Upper lobe of left lung (tissue), 6 donors: ENCODE data around the gene TMEM184A. TPM values are rescaled to one million over a fixed set of nuclear protein-coding genes. Genes with fewer than 3 reads are reported as not detected.

Source experiments
- ATAC-seq, 2 donors: fragments of 200-7000 bp; cut with Tn5 transposase; one replicate each; pipeline ENCODE4 v1.9.1; 2022; ENCODE audit warnings: mild to moderate bottlenecking in 2 of 2, moderate library complexity in 2 of 2; ENCODE audit not compliant: low FRiP score in 2 of 2
- DNase-seq, 2 donors: peaks; one replicate each; pipeline ENCODE4 v3.0.0-alpha.2; 2019 to 2020
- H3K27ac ChIP-seq, 4 donors: fragments of 200-600 bp; sonication (generic); one replicate each; pipeline ENCODE4 v1.5.1; 2016 to 2019
- H3K27me3 ChIP-seq, 4 donors: fragments of 200-600 bp; sonication (generic); one replicate each; pipeline ENCODE4 v1.5.1; 2017 to 2019
- H3K36me3 ChIP-seq, 4 donors: fragments of 200-600 bp; sonication (generic); one replicate each; pipeline ENCODE4 v1.5.1; 2016 to 2019
- H3K4me1 ChIP-seq, 4 donors: fragments of 200-600 bp; sonication (generic); one replicate each; pipeline ENCODE4 v1.5.1; 2018 to 2019
- H3K4me3 ChIP-seq, 4 donors: fragments of 200-600 bp; sonication (generic); one replicate each; pipeline ENCODE4 v1.5.1; 2017 to 2019; ENCODE audit warnings: mild to moderate bottlenecking in 2 of 4, moderate library complexity in 1 of 4
- H3K9me3 ChIP-seq, 4 donors: fragments of 200-600 bp; sonication (generic); one replicate each; pipeline ENCODE4 v1.5.1; 2018 to 2019
- CTCF ChIP-seq, 6 experiments: fragments of 450-650 bp in 4 of 6; fragments of 200-600 bp in 2 of 6; sonication (generic) in 2 of 6; IDR thresholded peaks; one replicate each; pipeline ENCODE4 v1.5.1; 2016 to 2019; ENCODE audit warnings: antibody characterized with exemption in 6 of 6
- EP300 ChIP-seq, 4 donors: sonication (generic); formaldehyde crosslinking; IDR thresholded peaks; one replicate each; pipeline ENCODE4 v1.5.1; 2017; ENCODE audit warnings: antibody characterized with exemption in 4 of 4, control low read depth in 2 of 4
- POLR2A ChIP-seq, 4 donors: fragments of 450-650 bp; IDR thresholded peaks; one replicate each; pipeline ENCODE4 v1.5.1; 2016 to 2017; ENCODE audit warnings: antibody characterized with exemption in 4 of 4, mild to moderate bottlenecking in 2 of 4
- POLR2AphosphoS5 ChIP-seq, 2 donors: sonication (generic); formaldehyde crosslinking; IDR thresholded peaks; one replicate each; pipeline ENCODE4 v1.5.1; 2017; ENCODE audit warnings: antibody characterized with exemption in 2 of 2
- WGBS, 2 donors: methylation state at CpG; one replicate each; pipeline ENCODE4 v1.1.5; 2017 to 2018; 5-methylcytosine and 5-hydroxymethylcytosine counted together
- total RNA-seq, 6 donors: library from RNA; depleted of rRNA in 4 of 6; stranded (reverse); fragments of >200 nt in 4 of 6; gene quantifications; one replicate each; pipeline versions ENCODE4 v1.1.0 to v1.2.1, GENCODE V29; 2016 to 2021
- donor health status: DM: no; HTN: no; CAD: no; lungs with moderate emphysema.
- donor health status: DM: no; HTN: yes; CAD: no; lungs with severe emphysema.

Gene TMEM184A
- total RNA-seq, 6 donors from 2014 or later, result 5.0 to 11.7 (median 10.4) TPM

GRCh38 chr7:1566687-1567048 lies 10.7 kb upstream of the TMEM184A start:
- no peaks in the 10 kb centered on the region for H3K9me3 ChIP-seq
- no peak overlapping the region for H3K27ac ChIP-seq
- H3K4me3 ChIP-seq, result no peak overlapping the region
- H3K4me1 ChIP-seq, result peaks cover 18 to 34% (median 24%) of the 10 kb centered on the region in 4 donors
- DNase-seq, result peak in 1 of 2 donors; percentile 50
- ATAC-seq, result no peak
- TF ChIP-seq EP300 (IDR thresholded peaks at IDR 0.05) (no peak), CTCF (IDR thresholded peaks at IDR 0.05) (no peak), POLR2AphosphoS5 (IDR thresholded peaks at IDR 0.05) (no peak), POLR2A (IDR thresholded peaks at IDR 0.05) (no peak)
- H3K36me3 ChIP-seq, result peaks cover 0 to 25% (median 12%) of the 10 kb centered on the region in 4 donors
- WGBS, 2 donors, result 90 to 92% methylated on average over 12 to 13 of the region's 13 CpGs
- H3K27me3 ChIP-seq, result no peaks in the 10 kb centered on the region

GRCh38 chr7:1564603-1565022 lies 8.6 kb upstream of the TMEM184A start:
- Histone ChIP-seq H3K27me3 (no peaks in the 10 kb centered on the region), H3K27ac (no peak overlapping the region), H3K9me3 (no peaks in the 10 kb centered on the region), H3K4me3 (no peak overlapping the region), H3K4me1 (peaks cover 12 to 22% (median 15%) of the 10 kb centered on the region in 4 donors), H3K36me3 (peaks cover 0 to 25% (median 12%) of the 10 kb centered on the region in 4 donors)
- peak in 1 of 2 donors; percentile 44 for DNase-seq
- ATAC-seq, result no peak
- WGBS, 2 donors, result 70 to 77% methylated on average over 16 to 23 of the region's 23 CpGs
- no peak for TF ChIP-seq POLR2A (IDR thresholded peaks at IDR 0.05)
- TF ChIP-seq CTCF (IDR thresholded peaks at IDR 0.05), result no peak
- no peak for TF ChIP-seq POLR2AphosphoS5 (IDR thresholded peaks at IDR 0.05)
- TF ChIP-seq EP300 (IDR thresholded peaks at IDR 0.05), result no peak

GRCh38 chr7:1563981-1564602 lies 8.1 kb upstream of the TMEM184A start:
- DNase-seq, result peak in 1 of 2 donors; percentile 33
- H3K4me3 ChIP-seq, result no peak overlapping the region
- no peaks in the 10 kb centered on the region for H3K9me3 ChIP-seq
- H3K27ac ChIP-seq, result no peak overlapping the region
- TF ChIP-seq EP300 (IDR thresholded peaks at IDR 0.05) (no peak), POLR2AphosphoS5 (IDR thresholded peaks at IDR 0.05) (no peak), CTCF (IDR thresholded peaks at IDR 0.05) (no peak), POLR2A (IDR thresholded peaks at IDR 0.05) (no peak)
- ATAC-seq, result no peak
- H3K27me3 ChIP-seq, result no peaks in the 10 kb centered on the region
- peaks cover 0 to 25% (median 12%) of the 10 kb centered on the region in 4 donors for H3K36me3 ChIP-seq
- H3K4me1 ChIP-seq, result peaks cover 9 to 22% (median 11%) of the 10 kb centered on the region in 4 donors
- 84 to 90% methylated on average over 15 of the region's 15 CpGs for WGBS, 2 donors

- Histone ChIP-seq H3K9me3 (no peaks in the 10 kb centered on the region), H3K4me1 (peaks cover 0 to 11% (median 0%) of the 10 kb centered on the region in 4 donors), H3K36me3 (peaks cover 0 to 19% (median 9%) of the 10 kb centered on the region in 4 donors), H3K27me3 (no peaks in the 10 kb centered on the region), H3K27ac (no peak overlapping the region), H3K4me3 (no peak overlapping the region)
- ATAC-seq (no peak), DNase-seq (peak in 1 of 2 donors; percentile 72)
- TF ChIP-seq POLR2AphosphoS5 (IDR thresholded peaks at IDR 0.05) (no peak), CTCF (IDR thresholded peaks at IDR 0.05) (no peak), EP300 (IDR thresholded peaks at IDR 0.05) (no peak), POLR2A (IDR thresholded peaks at IDR 0.05) (no peak)
- WGBS, 2 donors, result 77 to 80% methylated on average over 11 to 18 of the region's 18 CpGs
These were observed 6.6 kb upstream of the TMEM184A start for GRCh38 chr7:1562597-1563051.

GRCh38 chr7:1562116-1562515 lies 6.1 kb upstream of the TMEM184A start:
- no peaks in the 10 kb centered on the region for H3K27me3 ChIP-seq
- no peak for TF ChIP-seq POLR2AphosphoS5 (IDR thresholded peaks at IDR 0.05)
- no peak for TF ChIP-seq EP300 (IDR thresholded peaks at IDR 0.05)
- TF ChIP-seq POLR2A (IDR thresholded peaks at IDR 0.05), result no peak
- no peak for TF ChIP-seq CTCF (IDR thresholded peaks at IDR 0.05)
- H3K4me3 ChIP-seq, result no peak overlapping the region
- no peak overlapping the region for H3K27ac ChIP-seq
- no peak for DNase-seq
- no peaks in the 10 kb centered on the region for H3K9me3 ChIP-seq
- peaks cover 0 to 14% (median 7%) of the 10 kb centered on the region in 4 donors for H3K36me3 ChIP-seq
- 63 to 68% methylated on average over 14 to 16 of the region's 16 CpGs for WGBS, 2 donors
- no peak for ATAC-seq
- H3K4me1 ChIP-seq, result peaks cover 0 to 9% (median 0%) of the 10 kb centered on the region in 4 donors
